NCI-H146 treated with DMSO at 0.1 percent for 48 hours (cell line): ENCODE measurements around the gene SELENOP.
A peak's percentile ranks its signal among the peaks of the same experiment; 100 is the strongest.

Experiments
- DNase-seq: peaks from one replicate; lab custom pipeline; 2025; ENCODE audit not compliant: unreplicated experiment; lab: John Stamatoyannopoulos, UW

The SELENOP gene

GRCh38 chr5:42798284-42799240 lies 13.1 kb downstream of the SELENOP start:
- no peak for DNase-seq

- no peak for DNase-seq
Observed at GRCh38 chr5:42791151-42791550, 20.5 kb downstream of the SELENOP start.

GRCh38 chr5:42787845-42788244 lies 23.8 kb downstream of the SELENOP start:
- DNase-seq, result no peak

- DNase-seq, result no peak
Observed at GRCh38 chr5:42787073-42787472, 24.6 kb downstream of the SELENOP start.

GRCh38 chr5:42785756-42786155 lies 25.9 kb downstream of the SELENOP start:
- no peak for DNase-seq

- DNase-seq, result no peak
Observed at GRCh38 chr5:42784132-42784531, 27.6 kb downstream of the SELENOP start.

GRCh38 chr5:42781584-42781983 lies 30.1 kb downstream of the SELENOP start:
- no peak for DNase-seq

- no peak for DNase-seq
Observed at GRCh38 chr5:42779083-42779482, 32.6 kb downstream of the SELENOP start.

GRCh38 chr5:42772265-42772993 lies 39.3 kb downstream of the SELENOP start:
- no peak for DNase-seq

GRCh38 chr5:42770003-42770402 lies 41.7 kb downstream of the SELENOP start:
- DNase-seq, result no peak

GRCh38 chr5:42768106-42768504 lies 43.6 kb downstream of the SELENOP start:
- no peak for DNase-seq

- peak; percentile 19 for DNase-seq
Observed at GRCh38 chr5:42767491-42768105, 44.1 kb downstream of the SELENOP start.

GRCh38 chr5:42761791-42762190 lies 49.9 kb downstream of the SELENOP start:
- no peak for DNase-seq

- no peak for DNase-seq
Observed at GRCh38 chr5:42760426-42760825, 51.3 kb downstream of the SELENOP start.

GRCh38 chr5:42759456-42759855 lies 52.2 kb downstream of the SELENOP start:
- no peak for DNase-seq

- peak; percentile 66 for DNase-seq
Observed at GRCh38 chr5:42756606-42757601, 54.8 kb downstream of the SELENOP start, which contains the start of gene CCDC152. Gene CCDC152 (plus strand): TSS chr5:42756818. CDS start chr5:42759122, 2,304 bp downstream.

GRCh38 chr5:42753099-42753498 lies 58.6 kb downstream of the SELENOP start:
- no peak for DNase-seq

GRCh38 chr5:42751044-42751443 lies 60.6 kb downstream of the SELENOP start:
- DNase-seq, result no peak

- no peak for DNase-seq
Observed at GRCh38 chr5:42750507-42750906, 61.2 kb downstream of the SELENOP start.
